Forelimb muscle (tissue), 1 donor: ENCODE measurements around the gene KCNJ2. TPM values are rescaled to one million over a fixed set of nuclear protein-coding genes. Genes with fewer than 3 reads are reported as not detected.

Source experiments
- DNase-seq: peaks from one replicate; pipeline ENCODE4 v3.0.0-alpha.2; 2013; ENCODE audit warnings: low read depth
- polyA plus RNA-seq: library from polyadenylated mRNA; unstranded; fragments of 120-200 nt; gene quantifications from one replicate; pipeline ENCODE4 v1.2.1, GENCODE V29; 2013; ENCODE audit not compliant: insufficient read length

Gene KCNJ2
- polyA plus RNA-seq, 1 donor = 4.7 TPM

DNA sequence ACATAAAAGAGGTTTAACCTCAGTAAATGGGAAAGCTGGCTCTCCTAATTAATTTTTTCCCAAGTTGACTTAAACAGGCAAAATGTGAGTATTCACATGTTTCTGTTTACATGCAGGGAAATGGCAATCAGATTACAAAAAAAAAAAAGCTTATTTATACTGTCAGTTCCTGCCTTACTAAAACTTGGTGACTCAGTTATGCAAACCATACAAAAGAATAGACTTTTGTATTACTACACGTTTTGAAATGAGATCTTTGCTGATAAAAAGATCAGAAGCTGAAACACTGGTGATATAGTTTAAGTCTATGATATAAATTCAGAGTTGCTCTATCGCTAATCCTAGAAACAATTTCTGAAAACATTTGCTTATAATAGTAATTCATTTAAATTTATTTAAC lies 9.4 kb upstream of the KCNJ2 start:
- DNase-seq = no peak

DNA sequence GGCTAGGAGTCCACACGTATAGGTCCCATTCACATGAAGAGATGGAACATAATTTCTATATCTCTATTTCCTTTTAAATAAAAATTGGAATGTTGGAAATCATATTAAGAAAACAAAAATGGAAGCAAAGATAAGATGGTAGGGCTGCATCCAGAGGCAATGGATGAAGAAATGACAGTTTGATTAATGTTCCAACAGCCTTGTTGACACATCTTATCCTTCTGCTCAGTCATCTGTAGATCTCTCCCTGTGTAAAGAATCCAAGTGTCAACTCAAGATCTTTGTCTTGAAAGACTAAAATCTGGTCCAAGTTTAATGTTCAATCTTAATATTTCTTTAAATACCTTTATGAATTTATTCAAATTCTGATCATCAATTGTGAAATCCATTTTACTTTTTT lies 7.8 kb upstream of the KCNJ2 start:
- no peak for DNase-seq

DNA sequence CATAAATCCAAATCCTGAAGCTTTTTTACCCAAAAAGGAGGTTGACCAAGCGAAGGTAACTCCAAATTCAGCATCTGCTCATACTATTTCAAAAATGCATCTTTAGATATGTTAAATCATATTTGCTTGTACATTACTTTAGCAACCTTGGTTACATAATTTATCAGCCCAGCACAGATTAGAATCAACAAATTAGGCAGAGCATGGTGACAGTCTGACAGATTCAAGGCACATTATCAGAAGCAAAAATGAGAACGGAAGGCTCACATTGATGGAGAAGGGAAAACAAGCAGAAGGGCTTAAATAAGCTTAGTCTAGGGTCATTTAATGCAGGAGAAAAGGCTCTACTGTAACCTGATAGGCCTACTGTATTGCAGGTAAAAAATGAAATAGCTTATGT lies 3.9 kb upstream of the KCNJ2 start:
- no peak for DNase-seq

DNA sequence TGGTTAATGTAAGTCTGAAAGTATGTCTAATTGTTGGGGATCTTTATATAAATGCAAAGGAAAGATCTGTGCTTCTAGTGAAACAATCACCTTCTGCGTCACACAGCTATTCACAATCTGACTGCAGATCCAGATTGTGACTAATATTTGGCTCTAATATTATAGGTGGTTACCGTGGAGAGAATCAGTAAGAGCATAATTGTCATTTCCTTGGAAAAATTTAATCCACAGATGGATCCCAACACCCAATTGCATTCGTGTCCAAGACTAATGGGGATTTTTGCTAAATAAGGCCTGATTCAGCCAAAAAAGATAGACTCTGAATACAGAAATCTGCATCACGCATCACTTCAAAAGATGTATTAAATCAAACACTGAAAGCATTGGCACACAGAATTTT lies 2.7 kb upstream of the KCNJ2 start:
- no peak for DNase-seq

DNA sequence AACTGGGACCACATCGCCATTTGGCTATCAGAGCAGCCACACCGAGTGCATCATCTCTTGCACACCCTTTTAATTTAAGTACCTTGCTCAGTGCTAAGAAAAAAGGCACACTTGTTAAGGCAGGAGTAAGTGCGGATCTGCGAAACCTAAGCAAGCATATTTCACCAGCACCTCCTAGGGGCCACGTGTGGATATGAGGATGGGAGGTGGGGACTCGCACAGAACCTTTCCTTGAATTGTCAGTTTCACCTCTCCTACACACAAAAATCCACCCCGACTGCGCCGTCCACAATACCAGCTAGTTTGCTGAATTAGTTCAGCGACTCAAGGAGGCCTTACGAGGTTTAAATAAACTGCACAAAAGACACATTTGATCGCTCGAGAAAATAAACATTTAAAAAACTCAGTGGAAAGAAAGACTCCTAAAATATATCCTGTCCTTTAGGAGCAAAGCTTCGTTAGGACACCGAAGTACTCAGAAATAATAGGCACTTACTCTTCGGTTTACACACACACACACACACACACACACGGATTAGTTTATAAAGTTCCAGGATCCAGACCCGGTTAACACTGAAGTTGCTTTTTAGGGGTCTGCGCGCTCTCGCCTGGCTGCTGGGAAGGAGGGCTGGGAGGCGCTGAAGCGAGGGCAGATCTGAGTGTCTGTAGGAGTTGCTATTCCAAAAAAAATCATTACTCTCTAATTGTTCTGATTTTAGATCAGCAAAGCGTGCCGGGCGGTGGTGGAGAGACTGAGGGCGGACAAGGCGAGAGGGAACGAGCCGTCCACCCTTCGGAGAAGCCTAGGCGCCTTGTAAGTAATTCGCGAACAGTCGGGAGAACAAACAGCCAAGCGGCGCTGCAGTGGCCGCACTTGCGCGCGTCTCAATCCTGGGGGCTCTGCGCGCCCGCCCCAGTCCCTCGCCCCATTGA lies 1.0 kb upstream of the KCNJ2 start:
- DNase-seq = peak; percentile 50

DNA sequence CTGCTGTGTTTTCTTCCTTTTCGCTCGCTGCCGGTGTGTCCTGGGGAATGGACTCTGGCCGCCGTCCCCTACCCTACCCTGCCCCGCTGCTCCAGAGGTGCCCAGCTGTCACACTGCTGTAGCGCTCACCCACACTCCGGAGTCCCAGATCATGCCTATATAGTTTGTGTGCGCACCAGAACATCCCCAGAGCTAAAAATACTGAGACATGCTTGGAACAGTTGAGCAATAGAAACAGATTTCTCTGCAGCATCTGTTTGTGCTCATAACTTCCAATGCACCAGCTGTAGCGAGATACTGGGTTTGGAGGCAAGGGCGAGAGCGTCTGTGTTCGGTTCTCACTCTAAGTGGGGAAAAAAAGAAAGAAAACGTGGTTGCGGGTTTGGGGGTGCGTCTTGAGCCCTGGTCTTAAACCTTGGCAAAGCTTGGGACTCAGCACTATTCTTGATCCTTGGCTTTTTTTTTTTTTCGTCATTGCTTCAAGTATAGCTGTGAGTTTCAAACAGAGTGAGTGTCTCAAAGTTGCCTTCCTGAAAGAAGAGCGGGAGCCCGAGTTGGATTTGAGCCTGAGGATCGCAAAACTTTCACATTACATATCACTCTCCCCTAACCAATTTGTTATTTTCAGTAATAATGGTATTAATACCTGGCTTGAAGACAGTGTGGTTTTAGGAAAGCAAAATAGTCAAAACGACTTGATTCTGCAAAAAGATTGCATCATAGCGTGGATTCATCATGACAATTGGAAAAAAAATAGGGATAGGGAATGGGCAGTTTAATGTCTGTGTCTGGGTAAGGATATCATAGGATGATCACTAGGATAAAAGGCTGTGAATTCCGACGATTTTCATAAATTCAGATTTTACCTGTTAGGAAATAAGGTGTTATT lies 621 bp downstream of the KCNJ2 start:
- DNase-seq = no peak

DNA sequence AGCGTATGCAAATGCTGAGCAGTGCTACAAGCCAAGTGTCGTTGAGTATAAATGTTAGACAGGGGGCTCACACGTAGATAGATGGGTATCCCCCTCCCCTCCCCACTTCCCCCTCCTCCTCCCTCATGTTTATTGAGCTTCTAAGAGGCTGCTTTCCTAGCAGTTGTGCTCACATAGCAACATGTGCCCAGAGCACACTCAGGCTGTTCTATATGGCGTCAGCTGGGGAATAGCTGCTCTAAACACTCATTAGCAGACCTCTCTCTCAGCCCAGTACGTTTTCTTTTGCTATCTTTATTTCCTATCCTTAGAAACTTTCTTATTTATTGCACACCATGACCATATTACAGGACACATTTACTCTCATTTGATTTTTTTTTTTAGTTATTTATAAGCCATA lies 1.8 kb downstream of the KCNJ2 start:
- no peak for DNase-seq

DNA sequence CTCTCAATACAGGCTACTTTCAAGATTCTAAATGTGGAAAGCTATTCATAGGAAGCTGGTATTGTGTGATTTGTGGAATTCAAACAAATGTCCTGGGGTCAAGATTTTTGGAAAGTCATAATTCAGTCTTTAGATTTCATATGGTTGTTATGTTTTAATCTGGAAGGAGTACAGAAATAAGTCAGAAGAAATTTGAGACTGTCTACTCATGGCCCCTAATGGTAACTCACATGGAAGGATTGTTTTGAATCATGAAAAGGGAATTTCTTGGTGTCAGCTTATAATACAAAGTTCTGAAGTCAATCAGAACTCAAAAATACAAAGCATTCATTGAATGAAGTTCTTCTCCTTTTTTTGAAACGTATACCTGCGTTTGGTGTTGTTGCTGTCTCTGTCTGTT lies 3.1 kb downstream of the KCNJ2 start:
- no peak for DNase-seq

DNA sequence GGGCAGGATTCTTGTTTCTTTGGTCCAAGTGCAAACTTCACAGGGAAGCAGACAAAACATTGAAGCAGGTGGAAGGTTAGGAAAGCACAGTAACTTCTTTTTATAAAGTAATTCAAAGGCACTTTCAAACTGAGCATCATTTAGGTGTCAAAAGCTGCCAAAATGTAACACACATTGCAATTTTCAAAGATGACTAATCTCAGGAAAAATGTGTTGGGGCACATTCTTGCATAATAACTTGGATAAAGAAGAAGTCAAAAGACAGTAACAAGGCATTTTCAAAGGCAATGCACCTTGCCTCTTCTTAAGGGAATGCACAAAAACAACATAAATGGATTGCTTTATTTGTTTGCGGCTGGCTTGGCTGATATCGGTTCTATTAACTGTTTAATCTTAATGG lies 3.6 kb downstream of the KCNJ2 start:
- DNase-seq = no peak

DNA sequence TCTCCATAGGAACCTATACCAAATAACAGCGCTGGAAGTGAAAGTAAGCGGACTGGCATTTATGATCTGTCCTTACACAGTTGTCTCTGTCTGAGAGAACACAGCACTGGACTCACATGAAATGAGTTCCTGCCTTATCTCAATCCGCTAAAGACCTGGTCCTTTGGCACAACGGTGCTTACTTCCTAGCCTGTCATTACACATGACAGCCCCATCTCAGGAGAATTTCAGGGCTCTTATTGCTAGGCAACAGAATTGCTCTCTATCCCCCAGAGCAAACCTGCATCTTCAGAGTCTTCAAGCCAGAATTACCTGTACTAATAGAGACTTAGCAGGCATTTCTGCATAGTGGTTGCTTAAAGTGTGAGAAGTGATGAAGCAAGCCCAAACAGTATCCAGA lies 4.3 kb downstream of the KCNJ2 start:
- DNase-seq = no peak

DNA sequence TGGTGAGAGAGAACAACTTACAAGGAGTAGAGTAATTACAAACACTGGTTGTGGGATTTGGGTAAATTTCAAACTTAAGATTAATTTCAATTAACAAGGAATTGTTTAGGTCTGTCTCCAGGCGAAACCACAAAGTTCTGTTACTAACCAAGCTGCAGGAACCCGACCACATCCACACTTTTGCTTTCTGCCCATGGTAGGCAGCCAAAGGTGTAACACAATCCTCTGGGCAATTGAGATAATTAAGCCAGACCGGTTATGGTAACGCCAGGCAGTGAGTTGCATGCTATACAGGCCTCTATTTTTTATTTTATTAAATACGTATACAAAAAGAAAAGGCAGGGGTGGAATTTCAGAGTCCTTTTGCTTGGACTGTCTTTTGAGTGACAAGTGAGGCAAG lies 12.0 kb downstream of the KCNJ2 start:
- DNase-seq = no peak

DNA sequence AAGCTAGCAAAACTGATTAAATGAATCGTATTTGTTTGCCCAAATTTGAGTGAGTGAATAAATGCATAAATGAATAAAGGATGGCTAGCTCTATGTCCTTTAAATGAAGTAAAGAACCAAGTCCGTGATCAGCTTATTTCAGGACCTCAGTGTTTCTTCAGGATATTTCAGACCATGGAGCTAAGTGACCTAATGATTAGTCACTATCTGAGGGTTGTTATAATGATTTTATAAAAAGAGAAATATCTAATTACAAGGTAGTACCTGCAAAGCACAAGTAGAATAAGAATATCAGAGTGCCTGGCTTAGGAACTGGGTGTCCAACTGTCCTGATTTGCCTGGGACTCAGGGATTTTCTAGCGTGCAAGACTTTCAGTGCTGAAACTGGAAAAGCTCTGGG lies 12.5 kb downstream of the KCNJ2 start:
- DNase-seq = no peak

DNA sequence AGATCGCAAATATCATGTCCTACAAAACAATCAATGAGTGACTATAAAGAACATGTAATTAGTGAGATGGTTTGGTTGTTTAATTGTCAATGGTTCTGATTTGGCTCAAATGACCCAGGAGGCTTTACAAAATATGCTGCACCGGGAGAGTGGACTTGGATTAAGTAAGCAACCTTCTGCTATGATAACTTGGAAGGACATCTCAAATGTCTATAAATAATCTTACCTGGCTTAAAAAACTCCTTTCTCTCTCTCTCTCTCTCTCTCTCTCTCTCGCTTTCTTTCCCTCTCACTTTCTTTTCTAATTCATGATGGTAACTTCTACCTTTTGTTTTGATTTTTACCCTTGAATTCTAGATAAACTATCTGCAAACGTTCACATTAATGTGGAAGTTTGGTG lies 14.2 kb downstream of the KCNJ2 start:
- no peak for DNase-seq

DNA sequence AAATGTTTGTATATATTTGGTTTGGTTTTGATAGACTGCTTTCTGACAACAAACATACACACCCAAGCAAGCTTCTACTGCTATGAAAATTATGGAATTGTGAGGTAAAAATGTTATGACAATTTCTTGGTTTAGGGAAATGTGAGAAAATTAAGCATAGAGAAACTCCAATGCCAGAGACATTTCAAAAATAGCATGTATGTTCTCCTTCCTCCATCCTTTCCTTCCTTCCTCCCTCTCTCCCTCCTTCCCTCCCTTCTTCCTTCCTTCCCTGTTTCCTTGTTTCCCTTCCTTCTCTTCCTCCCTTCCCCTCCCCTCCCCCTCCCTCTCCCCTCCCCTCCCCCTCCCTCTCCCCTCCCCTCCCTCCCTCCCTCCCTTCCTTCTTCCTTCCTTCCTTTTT lies 14.9 kb downstream of the KCNJ2 start:
- DNase-seq = no peak

DNA sequence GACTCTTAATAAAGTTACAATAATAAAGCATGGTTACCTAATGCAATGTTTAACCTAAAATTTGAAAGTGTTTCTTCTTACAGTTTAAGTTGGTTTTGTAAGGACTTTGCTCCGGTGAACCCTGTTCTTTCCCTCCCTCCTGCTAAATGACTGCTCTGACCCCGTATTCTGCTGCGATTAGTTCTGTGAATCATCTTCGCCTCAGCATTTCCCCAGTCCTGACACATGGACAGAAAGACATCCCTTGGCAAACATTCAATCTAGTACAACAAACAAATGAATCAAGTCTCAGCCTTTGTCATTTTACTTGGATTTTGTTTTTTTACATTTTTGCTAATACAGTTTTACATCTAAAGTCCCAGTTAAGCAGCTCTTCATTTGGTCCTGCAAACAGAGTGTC lies 15.4 kb downstream of the KCNJ2 start:
- DNase-seq = no peak

DNA sequence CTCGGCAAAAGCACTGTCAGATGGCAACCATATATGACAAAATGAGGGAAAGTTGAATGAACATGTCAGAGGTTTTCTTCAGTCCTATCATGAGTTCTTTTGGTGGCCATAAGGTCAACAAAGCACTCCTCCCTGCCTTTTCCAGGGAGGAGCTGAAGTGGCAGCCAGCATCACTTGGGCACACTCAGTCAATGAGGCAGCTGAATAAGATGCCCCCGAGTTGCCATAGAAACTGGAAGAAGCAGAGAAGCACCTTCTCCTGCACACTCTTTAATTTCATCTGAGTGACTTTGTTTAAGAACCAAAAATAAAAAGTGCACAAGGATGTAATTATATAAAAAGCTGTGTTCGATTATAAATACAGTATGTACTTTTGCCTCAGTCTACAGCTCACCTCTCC lies 16.0 kb downstream of the KCNJ2 start:
- no peak for DNase-seq

DNA sequence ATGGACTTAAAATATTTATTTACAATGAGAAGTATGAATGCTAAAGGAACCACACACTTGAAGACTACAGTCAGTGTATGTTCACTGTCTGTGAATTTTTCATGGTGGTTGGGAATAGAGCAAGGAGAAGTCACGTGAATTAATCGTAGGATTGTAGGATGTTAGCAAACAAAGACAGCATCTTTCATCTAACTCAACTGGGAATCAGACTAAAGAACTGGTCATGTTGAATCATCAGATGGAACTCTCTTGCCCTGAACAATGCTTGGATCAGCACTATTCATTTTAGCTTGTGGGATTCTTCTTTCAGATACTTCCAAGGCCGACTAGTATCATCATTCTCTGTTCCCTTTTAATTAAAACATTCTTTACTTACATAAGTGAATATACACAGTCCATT lies 18.1 kb downstream of the KCNJ2 start:
- DNase-seq = no peak

DNA sequence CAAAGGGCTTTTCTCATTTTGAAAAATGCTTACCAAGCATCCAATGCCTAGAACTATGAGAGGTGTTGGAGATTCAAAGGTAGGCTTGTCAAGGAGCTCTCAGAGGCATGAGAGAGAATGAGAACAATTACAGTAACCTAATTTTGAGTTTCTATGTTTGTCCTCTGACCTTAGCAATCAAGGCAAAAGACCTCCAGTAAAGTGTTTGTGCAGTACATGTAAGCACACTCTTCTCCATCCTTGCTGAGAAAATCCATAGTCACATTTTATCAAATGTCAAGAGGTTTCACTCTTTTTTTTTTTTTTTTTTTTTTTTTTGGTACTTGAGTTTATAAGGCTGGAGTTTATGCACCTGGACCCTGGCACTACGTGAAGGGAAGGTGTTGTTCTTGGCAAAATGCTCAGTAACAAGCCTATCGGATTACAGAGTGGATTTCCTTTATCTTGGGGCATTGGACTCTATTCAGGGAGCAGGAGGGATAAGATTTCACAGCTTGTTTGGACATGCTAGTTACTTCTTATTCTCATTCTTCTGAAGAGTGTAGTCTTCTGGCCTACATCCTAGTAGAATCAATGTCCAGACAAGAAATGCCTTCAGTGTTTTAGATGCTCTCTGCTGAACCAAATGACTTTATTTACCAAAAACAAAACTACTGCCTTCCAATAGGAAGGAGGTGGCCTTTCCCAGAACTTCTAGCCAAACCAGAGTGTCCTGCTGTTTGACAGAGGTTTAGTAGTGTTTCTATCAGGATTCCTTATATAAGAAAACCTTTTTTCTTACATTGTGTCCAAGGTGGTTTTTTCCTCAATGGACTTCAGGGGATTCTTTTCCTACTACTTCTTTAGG lies 21.9 kb downstream of the KCNJ2 start:
- DNase-seq = no peak

DNA sequence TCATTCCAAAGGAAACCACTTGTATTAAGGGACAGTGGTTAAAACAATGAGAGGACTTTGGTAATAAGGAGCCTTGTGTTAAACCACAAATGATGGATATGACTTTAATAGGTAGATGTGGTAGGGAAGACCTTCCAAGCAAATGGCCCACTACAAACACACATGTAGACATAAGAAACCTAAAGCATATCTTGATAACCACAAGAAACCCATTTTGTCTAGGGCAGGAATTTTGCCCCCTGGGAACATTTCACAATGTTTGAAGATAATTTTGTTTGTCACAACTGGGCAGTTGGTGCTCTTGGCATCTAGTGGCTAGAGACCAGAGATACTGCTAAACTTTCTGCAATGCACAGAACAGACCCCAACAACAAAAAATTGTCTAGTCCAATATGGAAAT lies 25.8 kb downstream of the KCNJ2 start:
- no peak for DNase-seq

DNA sequence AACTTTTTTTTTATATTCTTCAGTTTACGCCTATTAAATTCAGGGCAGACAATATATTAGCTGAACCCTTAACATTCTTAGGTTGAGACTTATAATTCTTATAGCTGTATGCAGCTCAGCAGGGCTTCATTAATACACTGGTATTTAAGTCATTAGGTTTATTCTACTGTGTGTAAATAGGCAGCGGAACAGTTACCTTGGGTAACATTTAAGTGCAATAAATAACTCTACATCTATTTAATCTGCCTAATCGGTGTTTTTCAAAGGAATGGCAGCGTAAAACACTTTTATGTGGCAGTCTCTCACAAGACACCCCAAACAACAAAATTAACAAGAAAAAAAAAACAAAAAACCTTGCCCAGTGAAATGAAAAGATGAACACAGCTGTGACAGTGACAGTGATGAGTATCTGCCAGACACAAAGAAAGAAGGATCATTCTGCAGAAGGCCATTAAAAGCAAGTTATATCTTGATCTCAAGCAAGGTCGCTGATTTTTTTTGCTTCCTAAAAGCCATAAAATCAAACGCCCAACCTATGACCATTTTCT lies 32.6 kb downstream of the KCNJ2 start:
- DNase-seq = no peak

DNA sequence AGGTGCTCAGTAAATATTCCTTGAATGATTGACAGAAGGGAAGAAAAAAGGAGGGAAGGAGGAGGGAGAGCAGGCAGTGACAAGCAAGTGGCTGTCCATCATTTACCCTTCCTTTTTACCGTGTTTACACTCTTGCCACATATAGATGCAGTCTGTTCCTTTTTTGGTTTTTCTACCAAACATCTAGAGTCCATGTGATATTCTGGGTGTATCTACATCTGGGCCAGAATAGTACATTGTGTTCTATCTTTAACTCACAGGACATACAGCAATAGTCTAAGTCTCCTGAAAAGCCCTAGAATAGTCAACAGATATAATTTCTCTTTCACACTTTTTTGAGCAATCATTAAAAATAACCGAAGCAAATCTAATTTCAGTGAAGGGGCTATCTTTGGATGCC lies 33.5 kb downstream of the KCNJ2 start:
- DNase-seq = no peak

DNA sequence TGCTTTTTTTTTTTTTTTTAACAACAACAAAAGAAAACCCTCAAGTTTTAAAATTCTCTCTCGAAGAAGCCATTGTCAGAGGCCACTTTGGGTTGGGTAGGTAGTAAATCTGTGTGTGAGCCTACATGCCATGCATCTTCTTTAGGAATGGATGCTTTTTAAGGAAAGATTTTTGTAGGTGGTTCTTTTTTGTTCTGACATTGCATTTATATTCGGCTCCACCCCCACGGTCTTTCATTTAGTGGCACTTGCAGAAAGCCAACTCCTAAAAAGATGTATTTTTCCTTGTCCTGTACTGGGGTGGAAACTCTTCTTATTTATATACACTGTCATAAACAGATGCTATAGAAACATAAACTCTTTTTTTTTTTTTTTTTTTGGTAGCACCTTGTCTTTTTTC lies 35.1 kb downstream of the KCNJ2 start:
- no peak for DNase-seq
